Activated naive CD8-positive, alpha-beta T cell treated with anti-CD3 and anti-CD28 coated beads, Interleukin-2, amount 10 ng/mL, durations not matched to agents 7 days and 5 days (primary cell): ENCODE data around the gene FUT6. TPM values are rescaled to one million over a fixed set of nuclear protein-coding genes. Genes with fewer than 3 reads are reported as not detected.
"Not testable (repeated sequence)": the region's sequence is repeated elsewhere in the genome, so short reads cannot be mapped to it uniquely, and the experiment has no call there.

ENCODE experiments used
- ATAC-seq: fragments of 150-1000 bp; cut with Tn5 transposase; one replicate; pipeline ENCODE4 v1.10.0; 2021; ENCODE audit warnings: low read depth, moderate library complexity
- POLR2A ChIA-PET: fragments of 350-600 bp; sonication (Branson Sonifier 250); formaldehyde crosslinking; loops from one replicate; lab custom pipeline; 2021; ENCODE audit warnings: antibody characterized with exemption; lab: Charles Lee
- DNase-seq: peaks from one replicate; pipeline ENCODE4 v3.0.0; 2021
- H3K27ac Mint-ChIP-seq: one replicate; pipeline ENCODE4 v1.8.0; 2022; ENCODE audit warnings: mild to moderate bottlenecking, mixed read lengths
- H3K27me3 Mint-ChIP-seq: one replicate; pipeline ENCODE4 v1.8.0; 2022; ENCODE audit warnings: mild to moderate bottlenecking, moderate library complexity, mixed read lengths
- H3K36me3 Mint-ChIP-seq: one replicate; pipeline ENCODE4 v1.8.0; 2021; ENCODE audit warnings: mild to moderate bottlenecking, mixed read lengths
- H3K4me1 Mint-ChIP-seq: one replicate; pipeline ENCODE4 v1.8.0; 2021; ENCODE audit warnings: mixed read lengths
- H3K4me3 Mint-ChIP-seq: one replicate; pipeline ENCODE4 v1.8.0; 2022; ENCODE audit warnings: mild to moderate bottlenecking, moderate library complexity, mixed read lengths
- H3K9me3 Mint-ChIP-seq: one replicate; pipeline ENCODE4 v1.8.0; 2021; ENCODE audit warnings: mixed read lengths
- total RNA-seq, 2 experiments: library from RNA; stranded (reverse); gene quantifications; one replicate each; pipeline ENCODE4 v1.2.3, GENCODE V29; 2021

The FUT6 gene
- total RNA-seq, 2 experiments from 2014 or later: 0.75 to 0.91 TPM

GRCh38 chr19:5848621-5849020, 9.1 kb upstream of the FUT6 start:
- POLR2A ChIA-PET, H3K4me3 Mint-ChIP-seq, H3K4me1 Mint-ChIP-seq, H3K36me3 Mint-ChIP-seq, H3K27me3 Mint-ChIP-seq, ATAC-seq, H3K9me3 Mint-ChIP-seq, H3K27ac Mint-ChIP-seq, DNase-seq: not testable (repeated sequence)

DNA sequence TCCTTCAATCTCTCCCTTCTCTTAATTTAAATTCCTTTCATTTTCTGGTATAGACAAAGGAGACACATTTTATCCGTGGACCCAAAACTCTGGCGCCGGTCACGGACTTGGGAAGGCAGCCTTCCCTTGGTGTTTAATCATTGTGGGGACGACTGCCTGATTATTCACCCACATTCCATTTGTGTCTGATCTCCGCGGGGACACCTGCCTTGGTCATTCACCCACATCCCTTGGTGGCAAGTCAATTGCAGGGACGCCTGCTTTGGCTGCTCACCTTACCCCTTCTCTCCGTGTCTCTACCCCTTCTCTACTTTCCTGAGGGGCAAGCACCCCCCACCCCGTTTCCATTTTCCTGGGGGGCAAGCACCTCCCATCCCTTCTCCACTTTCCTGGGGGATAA, 8.3 kb upstream of the FUT6 start:
- H3K36me3 Mint-ChIP-seq, H3K4me3 Mint-ChIP-seq, POLR2A ChIA-PET, H3K9me3 Mint-ChIP-seq, DNase-seq, H3K4me1 Mint-ChIP-seq, H3K27ac Mint-ChIP-seq, ATAC-seq, H3K27me3 Mint-ChIP-seq: not testable (repeated sequence)

GRCh38 chr19:5844456-5845433, 5.2 kb upstream of the FUT6 start:
- Mint-ChIP-seq H3K27me3 (no peaks in the 10 kb centered on the region), H3K27ac (no peak overlapping the region)
- POLR2A ChIA-PET: no interaction called here

GRCh38 chr19:5843295-5843927, 3.9 kb upstream of the FUT6 start:
- H3K4me1 Mint-ChIP-seq: peaks cover 11% of the 10 kb centered on the region
- H3K4me3 Mint-ChIP-seq: no peak overlapping the region
- ATAC-seq (no peak), DNase-seq (no peak)
- no peaks in the 10 kb centered on the region for H3K27me3 Mint-ChIP-seq
- POLR2A ChIA-PET: no interaction called here
- no peaks in the 10 kb centered on the region for H3K36me3 Mint-ChIP-seq
- H3K27ac Mint-ChIP-seq: no peak overlapping the region
- no peaks in the 10 kb centered on the region for H3K9me3 Mint-ChIP-seq

More at GRCh38 chr19:5844456-5845433, 5.2 kb upstream of the FUT6 start:
- Mint-ChIP-seq H3K36me3 (no peaks in the 10 kb centered on the region), H3K4me1 (peaks cover under 1% of the 10 kb centered on the region), H3K9me3 (no peaks in the 10 kb centered on the region), H3K4me3 (no peak overlapping the region)
- no peak for DNase-seq
- no peak for ATAC-seq

DNA sequence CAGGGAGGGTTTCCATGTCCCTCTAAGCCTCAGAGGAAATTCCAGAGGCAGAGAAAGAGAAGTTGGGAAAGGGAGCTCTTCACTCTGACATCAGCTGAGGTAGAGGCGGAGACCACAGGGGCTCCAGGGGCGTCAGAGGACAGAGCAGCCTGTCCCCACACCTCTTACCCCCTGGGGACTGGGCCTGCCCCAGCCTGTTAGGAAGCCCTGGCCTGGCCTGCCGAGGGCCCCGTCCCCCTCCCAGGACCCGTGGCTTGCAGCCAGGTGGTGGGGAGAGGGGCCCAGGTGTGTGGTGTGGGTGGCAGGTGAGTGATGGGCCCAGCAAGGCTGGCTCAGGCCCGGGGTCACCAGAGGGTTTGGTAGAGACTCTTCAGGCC, 2.2 kb upstream of the FUT6 start:
- H3K4me3 Mint-ChIP-seq, DNase-seq, H3K27ac Mint-ChIP-seq, H3K36me3 Mint-ChIP-seq, H3K27me3 Mint-ChIP-seq, ATAC-seq, POLR2A ChIA-PET, H3K9me3 Mint-ChIP-seq: not testable (repeated sequence)
- peaks cover 18% of the 10 kb centered on the region for H3K4me1 Mint-ChIP-seq

DNA sequence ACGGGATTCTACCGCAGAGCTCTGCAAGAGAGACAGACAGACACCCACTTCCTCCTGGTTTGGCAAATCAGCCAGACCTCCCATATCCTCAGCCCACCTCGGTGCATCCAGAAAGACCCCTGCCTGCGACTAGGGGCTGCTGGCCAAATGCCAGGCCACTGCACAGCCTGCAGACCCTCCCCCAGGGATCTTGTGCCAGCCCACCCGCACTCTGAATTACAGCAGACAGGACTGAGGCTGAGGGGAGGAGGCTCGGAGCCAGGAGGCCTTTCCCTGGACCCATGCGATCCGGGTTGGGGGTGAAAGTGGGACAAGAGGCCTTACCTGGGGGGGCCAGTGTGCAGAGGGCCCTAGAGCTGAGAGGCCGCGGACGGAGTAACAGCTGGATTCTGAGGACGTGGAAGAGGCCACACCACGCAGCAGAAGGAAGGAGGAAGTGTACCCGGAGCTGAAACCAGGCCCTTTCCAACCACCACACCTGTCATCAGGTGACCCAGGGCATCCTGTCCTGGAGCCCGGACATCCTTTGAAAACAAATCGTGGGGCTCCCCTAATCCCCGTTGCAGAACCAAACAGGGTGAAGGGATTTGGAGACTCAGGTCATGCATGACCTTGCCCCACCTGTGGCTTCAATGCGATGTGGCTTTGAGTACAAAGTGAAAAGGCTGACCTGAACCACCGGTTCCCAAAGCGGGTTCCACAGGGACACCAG, 993 bp downstream of the FUT6 start:
- peaks cover 6% of the 10 kb centered on the region for H3K27me3 Mint-ChIP-seq
- POLR2A ChIA-PET: interaction anchor here (2.6 kb wide), 1 partner anchor 10 kb away, joined by 18 read pairs; no protein-coding TSS in a partner anchor
- H3K36me3 Mint-ChIP-seq: no peaks in the 10 kb centered on the region
- ATAC-seq: no peak
- H3K27ac Mint-ChIP-seq: peak overlapping the region; percentile 72
- H3K4me3 Mint-ChIP-seq: peak overlapping the region; percentile 47
- DNase-seq: no peak
- peaks cover 18% of the 10 kb centered on the region for H3K4me1 Mint-ChIP-seq
- H3K9me3 Mint-ChIP-seq: no peaks in the 10 kb centered on the region

- Mint-ChIP-seq H3K4me3 (peak overlapping the region; percentile 47), H3K27ac (peak overlapping the region; percentile 12), H3K27me3 (peaks cover 6% of the 10 kb centered on the region), H3K4me1 (peaks cover 18% of the 10 kb centered on the region), H3K9me3 (no peaks in the 10 kb centered on the region), H3K36me3 (no peaks in the 10 kb centered on the region)
- POLR2A ChIA-PET: interaction anchor here (2.6 kb wide), 1 partner anchor 10 kb away, joined by 18 read pairs; no protein-coding TSS in a partner anchor
- DNase-seq (no peak), ATAC-seq (no peak)
Observed at GRCh38 chr19:5837761-5838352, 1.6 kb downstream of the FUT6 start.

DNA sequence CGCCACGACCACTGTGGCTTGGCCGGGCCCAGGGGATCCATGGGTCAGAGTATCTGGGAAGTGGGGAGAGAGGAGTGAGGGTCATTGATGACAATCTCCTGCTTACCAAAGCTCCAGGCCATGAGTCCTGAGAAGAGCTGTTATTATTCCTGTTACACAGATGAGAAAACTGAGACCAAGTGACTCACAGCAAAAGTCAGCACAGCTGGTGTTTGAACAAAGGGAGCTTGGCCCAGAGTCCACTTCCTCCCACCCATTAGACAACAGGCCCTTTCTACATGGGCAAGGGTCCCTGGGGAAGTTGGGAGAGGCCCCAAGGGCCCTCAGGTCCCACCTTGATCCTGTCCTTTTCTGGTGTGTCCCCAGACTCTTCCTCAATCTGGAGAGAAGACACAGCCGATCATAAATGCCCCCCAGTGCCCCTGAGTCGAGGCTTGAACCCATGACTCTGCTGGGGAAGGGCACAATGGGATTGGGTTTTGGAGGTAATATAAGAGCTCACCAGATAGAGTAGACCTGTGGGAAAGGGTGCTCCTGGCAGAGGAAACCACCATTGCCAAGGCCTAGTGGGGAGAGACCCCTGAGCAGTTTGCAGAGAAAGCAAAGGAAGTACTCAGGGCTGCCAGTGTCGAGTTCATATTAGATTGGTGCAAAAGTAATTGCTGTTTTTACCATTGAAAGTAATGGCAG, 6.8 kb downstream of the FUT6 start:
- peaks cover 4% of the 10 kb centered on the region for H3K4me1 Mint-ChIP-seq
- peaks cover 6% of the 10 kb centered on the region for H3K27me3 Mint-ChIP-seq
- H3K36me3 Mint-ChIP-seq: no peaks in the 10 kb centered on the region
- H3K27ac Mint-ChIP-seq: no peak overlapping the region
- POLR2A ChIA-PET: no interaction called here
- no peak for DNase-seq
- ATAC-seq: no peak
- H3K4me3 Mint-ChIP-seq: no peak overlapping the region
- no peaks in the 10 kb centered on the region for H3K9me3 Mint-ChIP-seq

DNA sequence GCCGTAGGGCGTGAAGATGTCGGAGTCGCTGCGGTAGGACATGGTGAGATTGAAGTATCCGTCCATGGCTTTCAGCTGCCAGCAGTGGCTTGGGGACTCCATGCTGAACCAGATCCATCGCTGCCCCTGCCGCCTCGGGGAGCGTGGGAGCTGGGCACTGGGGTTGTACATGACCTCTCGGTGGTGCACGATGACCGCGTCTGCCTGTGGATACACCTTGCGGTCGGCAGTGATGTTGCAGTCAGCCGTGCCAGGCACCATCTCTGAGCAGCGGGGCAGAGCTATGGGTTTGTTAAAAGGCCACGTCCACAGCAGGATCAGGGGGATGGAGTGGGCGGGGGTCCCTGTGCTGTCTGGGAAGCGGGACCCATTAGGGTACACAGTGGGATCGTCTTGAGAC, 7.4 kb downstream of the FUT6 start:
- peaks cover 7% of the 10 kb centered on the region for H3K27me3 Mint-ChIP-seq
- DNase-seq: no peak
- no peaks in the 10 kb centered on the region for H3K9me3 Mint-ChIP-seq
- no peak for ATAC-seq
- no peak overlapping the region for H3K4me3 Mint-ChIP-seq
- POLR2A ChIA-PET: no interaction called here
- H3K36me3 Mint-ChIP-seq: peaks cover 1% of the 10 kb centered on the region
- H3K4me1 Mint-ChIP-seq: peaks cover 4% of the 10 kb centered on the region
- H3K27ac Mint-ChIP-seq: no peak overlapping the region

DNA sequence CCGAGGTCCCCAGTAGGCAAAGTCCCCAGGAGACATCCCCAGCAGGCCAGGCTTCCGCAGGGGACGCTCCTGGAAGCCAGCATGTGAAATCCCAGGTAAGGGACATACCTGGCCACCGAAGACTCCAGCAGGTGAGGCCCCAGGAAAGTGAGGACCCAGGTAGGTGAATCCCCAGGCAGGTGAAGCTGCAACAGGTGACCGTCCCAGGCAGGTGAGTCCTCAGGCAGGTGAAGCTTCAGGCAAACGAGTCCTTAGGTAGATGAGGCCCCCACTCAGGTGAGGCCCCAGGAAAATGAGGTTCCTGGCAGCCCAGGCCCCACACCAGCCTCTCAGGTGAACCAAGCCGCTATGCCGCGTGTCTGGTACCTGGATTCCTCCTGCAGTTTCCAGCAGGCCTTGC, 8.3 kb downstream of the FUT6 start:
- Mint-ChIP-seq H3K4me3 (no peak overlapping the region), H3K4me1 (peaks cover 5% of the 10 kb centered on the region), H3K36me3 (peaks cover 2% of the 10 kb centered on the region), H3K9me3 (no peaks in the 10 kb centered on the region), H3K27me3 (peaks cover 8% of the 10 kb centered on the region), H3K27ac (no peak overlapping the region)
- POLR2A ChIA-PET: no interaction called here
- DNase-seq (no peak), ATAC-seq (no peak)

DNA sequence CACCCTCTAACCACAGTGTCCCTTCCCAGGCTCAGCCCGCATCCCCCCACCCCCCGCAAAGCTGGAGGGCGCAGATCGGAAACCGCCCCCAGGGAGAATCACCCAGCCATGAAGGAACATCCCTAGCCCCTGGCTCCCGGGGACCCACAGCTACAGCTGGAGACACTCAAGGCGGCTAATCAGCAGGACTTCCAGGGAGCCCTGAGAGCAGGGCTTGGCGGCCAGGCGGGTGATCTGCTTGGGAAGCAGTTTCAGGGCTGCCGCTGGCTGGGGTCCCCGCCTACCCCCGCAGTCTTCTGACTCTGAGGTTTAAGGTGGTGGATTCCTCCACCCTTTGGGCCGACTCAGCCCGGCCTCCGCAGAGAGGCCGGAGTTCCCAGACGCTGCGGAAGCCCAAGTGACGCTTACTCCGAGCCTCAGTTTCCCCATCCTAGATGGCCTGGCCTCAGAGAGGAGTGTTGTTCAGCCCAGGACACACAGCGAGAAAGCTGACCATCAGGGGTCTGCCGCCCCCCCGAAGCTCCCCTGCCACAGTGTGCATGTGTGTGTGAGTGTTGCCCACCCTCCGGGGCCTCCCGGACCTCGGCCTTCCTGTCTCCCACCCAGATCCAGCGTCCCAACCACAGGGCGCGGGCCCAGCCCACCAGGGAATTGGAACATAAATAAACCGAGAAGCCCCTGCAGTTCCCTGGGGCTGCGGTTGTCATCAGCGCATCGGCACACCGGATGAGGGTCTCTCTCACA, 9.8 kb downstream of the FUT6 start:
- DNase-seq (no peak), ATAC-seq (no peak)
- H3K4me3 Mint-ChIP-seq: peak overlapping the region; percentile 56
- H3K9me3 Mint-ChIP-seq: no peaks in the 10 kb centered on the region
- peaks cover 4% of the 10 kb centered on the region for H3K27me3 Mint-ChIP-seq
- peaks cover 5% of the 10 kb centered on the region for H3K4me1 Mint-ChIP-seq
- H3K27ac Mint-ChIP-seq: peak overlapping the region; percentile 64
- POLR2A ChIA-PET: interaction anchor here (0.5 to 3.5 kb wide), 11 partner anchors 26 to 155 kb away, joined by 3 to 72 read pairs (median 6); partner anchors contain the start of genes DUS3L, NDUFA11, NRTN and RANBP3
- H3K36me3 Mint-ChIP-seq: peaks cover 2% of the 10 kb centered on the region
